Kidney glomerular epithelial cell (primary cell): Measurements from ENCODE around the gene IL17REL.

Experiments used
- DNase-seq: peaks from one replicate; lab custom pipeline; 2025; lab: John Stamatoyannopoulos, UW

The IL17REL gene

GRCh38 chr22:50002791-50003190 is 9.8 kb downstream of the IL17REL start:
- no peak for DNase-seq

- DNase-seq = no peak
These were observed 11.0 kb downstream of the IL17REL start for GRCh38 chr22:50001388-50002231.

DNA sequence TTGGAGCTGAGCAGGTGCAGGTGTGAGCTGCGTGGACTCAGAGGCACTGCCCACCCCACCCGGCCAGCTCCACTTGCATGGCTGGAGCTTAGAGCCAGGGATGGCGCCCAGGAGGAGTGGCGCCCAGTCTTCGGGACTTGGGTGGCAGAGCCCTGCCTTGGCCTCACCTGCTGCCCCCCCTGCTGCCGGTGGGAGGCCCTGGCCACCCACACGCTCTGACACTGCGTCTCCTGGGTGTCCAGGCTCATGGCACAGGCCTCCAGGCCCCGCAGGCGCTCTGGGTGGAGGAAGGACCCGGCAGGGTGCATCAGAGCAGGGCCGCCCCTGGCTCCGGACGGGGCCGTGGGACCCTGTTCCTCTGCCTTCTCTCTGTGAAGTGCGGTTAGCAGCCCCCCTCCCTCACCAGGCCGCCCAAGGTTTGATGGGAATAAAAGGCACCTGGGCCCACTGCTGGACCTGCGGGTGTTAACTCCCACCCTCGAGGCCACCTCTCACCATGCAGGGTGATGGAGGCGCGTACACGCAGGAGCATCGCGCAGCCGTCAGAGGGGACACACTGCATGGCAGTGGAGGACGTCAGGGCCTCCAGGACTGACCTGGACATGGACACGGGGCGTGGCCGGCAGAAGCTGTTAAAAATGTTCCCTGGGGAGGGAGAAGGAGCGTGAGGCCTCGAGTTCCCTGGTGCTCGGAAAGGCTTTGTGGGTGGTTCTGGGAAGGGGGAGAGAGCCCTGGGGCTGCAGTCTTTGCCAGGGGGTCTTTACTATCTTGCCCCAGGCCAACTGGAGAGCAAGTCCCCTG is 11.8 kb downstream of the IL17REL start:
- DNase-seq = no peak

GRCh38 chr22:49999946-50000586 is 12.5 kb downstream of the IL17REL start:
- no peak for DNase-seq

GRCh38 chr22:49999063-49999945 is 13.3 kb downstream of the IL17REL start:
- DNase-seq = no peak

DNA sequence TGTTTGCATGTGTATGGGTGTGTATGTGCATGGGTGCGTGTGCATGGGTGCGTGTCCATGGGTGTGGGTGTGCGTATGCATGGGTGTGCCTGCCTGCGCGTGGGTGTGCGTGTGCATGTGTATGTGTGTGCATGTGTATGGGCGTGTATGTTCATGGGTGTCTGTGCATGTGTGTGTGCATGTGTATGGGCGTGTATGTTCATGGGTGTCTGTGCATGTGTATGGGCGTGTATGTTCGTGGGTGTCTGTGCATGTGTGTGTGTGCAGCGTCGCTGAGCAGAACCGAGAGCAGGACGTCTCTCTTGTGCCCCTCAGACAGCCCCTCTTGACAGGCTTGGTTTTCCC is 13.9 kb downstream of the IL17REL start:
- DNase-seq = no peak

GRCh38 chr22:49997932-49998717 is 14.4 kb downstream of the IL17REL start:
- DNase-seq = no peak

- no peak for DNase-seq
These were observed 15.3 kb downstream of the IL17REL start for GRCh38 chr22:49997251-49997599.

GRCh38 chr22:49996518-49997250 is 15.9 kb downstream of the IL17REL start:
- DNase-seq = no peak

- DNase-seq = no peak
These were observed 16.4 kb downstream of the IL17REL start for GRCh38 chr22:49996119-49996517.

DNA sequence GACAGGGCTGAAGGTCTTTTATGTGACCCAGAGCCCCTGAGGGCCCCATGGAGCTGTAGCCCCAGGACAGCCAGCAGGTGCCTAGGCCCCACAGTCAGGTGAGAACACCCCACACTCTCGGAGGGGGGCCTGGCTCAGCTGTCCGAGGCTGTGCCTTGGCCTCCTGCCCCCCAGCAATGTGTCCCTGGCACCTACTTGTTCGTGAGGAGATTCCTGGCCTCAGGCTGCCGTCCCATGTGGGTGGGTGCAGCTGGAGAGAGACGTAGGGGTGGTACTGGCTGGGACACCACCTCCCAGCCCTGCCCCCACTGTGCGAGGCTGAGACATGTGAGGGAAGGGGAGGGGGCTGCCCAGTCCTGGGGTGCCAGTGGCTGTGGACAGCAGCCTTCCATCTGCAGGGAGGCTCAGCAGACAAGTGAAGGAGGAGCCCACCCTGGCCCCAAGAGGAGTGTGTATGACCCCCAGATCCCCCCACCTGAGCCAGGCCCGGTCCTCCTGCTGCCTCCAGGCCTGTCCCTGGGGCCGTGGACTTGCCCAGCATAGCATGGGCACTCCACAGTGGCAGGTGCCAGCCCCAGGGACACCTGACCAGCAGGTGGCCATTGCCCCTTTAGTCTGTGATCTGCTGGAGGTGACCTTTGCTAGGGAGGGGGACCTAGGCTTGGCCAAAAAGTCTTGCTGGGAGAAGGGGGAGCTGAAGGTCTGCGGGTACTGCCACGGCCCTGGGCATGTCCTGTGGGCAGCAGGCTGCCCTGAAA is 17.0 kb downstream of the IL17REL start:
- no peak for DNase-seq

DNA sequence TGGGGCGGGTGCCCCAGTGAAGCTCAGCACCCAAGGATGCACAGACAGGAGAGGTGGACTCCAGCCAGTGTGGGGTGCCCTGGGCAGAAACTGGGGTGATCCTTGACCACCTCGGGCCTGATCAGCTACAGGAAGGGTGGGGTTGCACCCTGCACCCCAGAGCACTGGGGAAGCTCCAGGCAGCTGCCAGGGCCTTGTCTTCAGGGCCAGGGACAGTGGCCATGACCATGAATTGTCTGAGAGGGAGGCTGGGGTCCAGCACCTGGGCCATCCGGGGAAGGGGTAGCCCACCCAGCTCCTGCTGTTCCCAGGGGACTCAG is 17.6 kb downstream of the IL17REL start:
- DNase-seq = no peak

DNA sequence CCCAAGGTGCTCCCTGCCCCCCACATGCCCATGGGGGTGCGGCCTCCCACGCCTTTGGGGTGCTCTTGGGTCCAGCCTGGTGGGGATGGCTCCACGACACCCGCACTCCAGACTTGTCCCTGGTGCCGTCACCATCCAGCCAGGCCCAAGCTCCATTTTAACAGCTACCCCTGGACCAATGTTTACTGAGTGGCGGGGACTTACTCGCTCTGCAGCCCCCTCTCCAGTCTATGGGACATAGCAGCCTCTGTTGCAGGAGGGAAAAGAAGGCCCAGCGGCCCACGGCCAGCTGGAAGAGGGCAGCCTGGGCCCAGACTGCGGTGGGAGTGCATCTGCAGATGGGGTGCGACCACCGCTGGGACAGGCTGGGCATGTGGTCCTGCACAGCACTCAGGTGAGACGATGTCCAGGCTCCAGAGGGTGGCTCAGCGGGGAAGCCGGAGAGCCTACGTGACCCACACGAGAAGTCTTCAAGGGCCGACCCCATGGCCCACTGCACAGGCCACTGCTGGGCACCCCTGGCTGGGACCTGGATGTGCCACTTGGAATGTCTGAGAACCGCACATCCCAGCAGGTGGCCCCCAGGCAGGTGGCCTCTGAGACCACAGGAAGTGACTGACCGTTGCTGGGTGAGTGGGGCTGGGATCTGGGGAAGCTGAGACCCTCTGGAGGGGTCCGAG is 18.1 kb downstream of the IL17REL start:
- no peak for DNase-seq

GRCh38 chr22:49993649-49994360 is 18.8 kb downstream of the IL17REL start:
- DNase-seq = no peak

DNA sequence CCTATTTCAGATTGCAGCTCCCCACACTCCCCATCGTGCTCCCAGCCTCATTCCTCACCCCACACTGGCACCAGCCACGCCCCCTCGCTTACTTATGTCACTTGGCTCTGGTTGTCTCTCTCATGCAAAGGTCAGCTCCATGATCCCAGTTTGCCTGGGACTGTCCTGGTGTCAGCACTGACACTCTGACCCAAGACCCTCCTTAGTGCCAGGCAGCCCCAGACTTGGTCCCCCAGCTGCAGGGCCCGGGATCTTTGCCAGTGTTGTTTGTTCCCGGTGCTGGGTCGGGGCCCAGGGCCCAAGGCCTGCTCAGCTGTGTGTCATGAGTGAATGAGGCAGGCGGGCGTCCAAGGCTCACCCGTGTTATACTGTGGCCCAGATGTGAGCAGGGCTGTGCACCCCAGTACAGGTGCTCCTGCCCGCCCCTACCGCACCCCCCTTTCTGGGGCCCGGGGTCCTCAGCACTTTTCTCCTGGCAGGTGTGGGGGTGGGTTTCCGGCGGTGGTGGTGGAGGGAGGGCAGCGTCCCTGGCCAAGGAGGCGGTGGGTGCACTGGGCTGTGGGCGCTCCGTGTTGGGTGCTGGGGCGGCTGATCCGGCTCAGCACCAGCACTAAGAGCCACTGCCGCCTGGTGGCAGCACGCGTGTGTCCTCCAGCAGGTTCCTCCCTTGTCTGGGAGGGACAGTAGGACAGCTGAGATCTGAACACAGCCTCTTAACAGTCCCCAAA is 19.5 kb downstream of the IL17REL start:
- DNase-seq = no peak

GRCh38 chr22:49991907-49992533 is 20.5 kb downstream of the IL17REL start:
- no peak for DNase-seq

GRCh38 chr22:49991167-49991566 is 21.4 kb downstream of the IL17REL start:
- DNase-seq = no peak
